NCI-H1105 (cell line): ENCODE results near the gene GGT6.
"Not testable (repeated sequence)": the region's sequence is repeated elsewhere in the genome, so short reads cannot be mapped to it uniquely, and the experiment has no call there.

Experiments
- DNase-seq: peaks from one replicate; lab custom pipeline; 2025; lab: John Stamatoyannopoulos, UW

GGT6 gene

GRCh38 chr17:4591529-4591928, 31.2 kb upstream of the GGT6 start:
- DNase-seq: no peak

- no peak for DNase-seq
These were observed 30.6 kb upstream of the GGT6 start for GRCh38 chr17:4590981-4591453.

GRCh38 chr17:4590042-4590441, 29.7 kb upstream of the GGT6 start:
- not testable (repeated sequence) for DNase-seq

GRCh38 chr17:4588898-4589625, 28.7 kb upstream of the GGT6 start:
- no peak for DNase-seq

GRCh38 chr17:4588391-4588790, 28.0 kb upstream of the GGT6 start:
- no peak for DNase-seq

- DNase-seq: no peak
These were observed 27.4 kb upstream of the GGT6 start for GRCh38 chr17:4587803-4588202.

- DNase-seq: no peak
These were observed 26.8 kb upstream of the GGT6 start for GRCh38 chr17:4587195-4587594.

- DNase-seq: no peak
These were observed 25.7 kb upstream of the GGT6 start for GRCh38 chr17:4586043-4586442.

- DNase-seq: no peak
These were observed 25.2 kb upstream of the GGT6 start for GRCh38 chr17:4585638-4585994.

GRCh38 chr17:4584917-4585637, 24.7 kb upstream of the GGT6 start:
- DNase-seq: no peak

GRCh38 chr17:4584101-4584916, 23.9 kb upstream of the GGT6 start, which contains the start of gene SMTNL2:
Gene SMTNL2 (plus strand): TSS chr17:4584529. CDS start chr17:4584606, 77 bp downstream.
- DNase-seq: no peak

GRCh38 chr17:4583782-4584100, 23.4 kb upstream of the GGT6 start:
- peak; percentile 34 for DNase-seq

- DNase-seq: no peak
These were observed 22.8 kb upstream of the GGT6 start for GRCh38 chr17:4583206-4583605.

- no peak for DNase-seq
These were observed 22.3 kb upstream of the GGT6 start for GRCh38 chr17:4582691-4583090.

GRCh38 chr17:4582101-4582501, 21.7 kb upstream of the GGT6 start:
- DNase-seq: no peak

- DNase-seq: no peak
These were observed 19.9 kb upstream of the GGT6 start for GRCh38 chr17:4580291-4580690.

- no peak for DNase-seq
These were observed 19.3 kb upstream of the GGT6 start for GRCh38 chr17:4579678-4580077.

- not testable (repeated sequence) for DNase-seq
These were observed 18.0 kb upstream of the GGT6 start for GRCh38 chr17:4578349-4578748.

- DNase-seq: no peak
These were observed 17.1 kb upstream of the GGT6 start for GRCh38 chr17:4577386-4577993.

- no peak for DNase-seq
These were observed 16.4 kb upstream of the GGT6 start for GRCh38 chr17:4576729-4577322.

- DNase-seq: no peak
These were observed 15.8 kb upstream of the GGT6 start for GRCh38 chr17:4576161-4576558.

- no peak for DNase-seq
These were observed 14.2 kb upstream of the GGT6 start for GRCh38 chr17:4574448-4575045.
